Measurements from ENCODE around the gene PCNX4. TPM values are rescaled to one million over a fixed set of nuclear protein-coding genes. Genes with fewer than 3 reads are reported as not detected.

The PCNX4 gene
- 140 TPM for total RNA-seq

DNA sequence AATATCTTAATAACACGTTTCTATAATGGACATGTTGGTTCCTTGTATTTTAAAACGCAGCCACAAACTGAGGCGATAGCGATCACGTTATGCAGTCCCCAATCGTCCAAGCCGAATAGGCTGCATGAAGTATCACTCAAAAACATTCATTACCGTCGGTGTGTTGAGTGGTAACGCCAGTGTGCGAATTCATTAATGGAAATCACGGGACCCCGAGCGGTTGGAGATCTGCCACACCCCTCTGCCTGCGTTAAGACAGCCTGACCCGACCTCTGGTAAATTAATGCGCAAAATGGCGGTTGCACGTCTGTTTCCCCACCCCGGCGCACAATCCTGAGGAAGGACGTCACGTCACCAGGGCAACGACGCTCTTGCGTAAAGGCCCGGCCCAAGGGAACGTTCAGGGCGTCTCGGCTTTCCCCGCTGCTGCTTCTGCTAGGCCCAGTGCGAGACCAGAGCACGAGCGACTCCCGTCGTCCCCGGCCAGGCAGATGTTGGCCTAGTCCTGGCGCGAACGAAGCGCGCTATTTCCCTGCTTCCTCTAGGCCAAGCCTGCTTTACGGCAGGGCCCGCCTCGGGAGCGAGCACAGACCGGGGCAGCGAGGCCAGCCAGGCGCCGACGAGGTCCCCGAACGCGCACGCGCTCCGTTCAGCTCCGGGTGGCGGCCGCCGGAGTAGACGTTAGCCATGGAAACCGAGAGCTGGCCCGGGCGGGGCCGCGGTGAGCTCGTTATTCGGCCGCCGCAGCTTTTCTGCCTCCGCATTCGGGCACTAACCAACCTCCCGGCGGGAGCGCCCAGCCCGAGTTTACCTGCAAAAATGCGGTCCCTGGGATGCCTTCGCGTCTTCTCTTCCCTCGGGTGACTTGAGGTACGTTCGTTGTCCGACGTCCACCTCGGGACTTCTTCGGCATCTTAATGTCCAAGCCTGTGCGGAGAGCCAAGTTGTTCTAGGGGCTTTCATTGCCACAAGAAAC, at the start of gene PCNX4:
Gene PCNX4 (plus strand): TSS at position 374 of the 976 bp plus-strand sequence. CDS start 15,716 bp downstream, outside the sequence.

DNA sequence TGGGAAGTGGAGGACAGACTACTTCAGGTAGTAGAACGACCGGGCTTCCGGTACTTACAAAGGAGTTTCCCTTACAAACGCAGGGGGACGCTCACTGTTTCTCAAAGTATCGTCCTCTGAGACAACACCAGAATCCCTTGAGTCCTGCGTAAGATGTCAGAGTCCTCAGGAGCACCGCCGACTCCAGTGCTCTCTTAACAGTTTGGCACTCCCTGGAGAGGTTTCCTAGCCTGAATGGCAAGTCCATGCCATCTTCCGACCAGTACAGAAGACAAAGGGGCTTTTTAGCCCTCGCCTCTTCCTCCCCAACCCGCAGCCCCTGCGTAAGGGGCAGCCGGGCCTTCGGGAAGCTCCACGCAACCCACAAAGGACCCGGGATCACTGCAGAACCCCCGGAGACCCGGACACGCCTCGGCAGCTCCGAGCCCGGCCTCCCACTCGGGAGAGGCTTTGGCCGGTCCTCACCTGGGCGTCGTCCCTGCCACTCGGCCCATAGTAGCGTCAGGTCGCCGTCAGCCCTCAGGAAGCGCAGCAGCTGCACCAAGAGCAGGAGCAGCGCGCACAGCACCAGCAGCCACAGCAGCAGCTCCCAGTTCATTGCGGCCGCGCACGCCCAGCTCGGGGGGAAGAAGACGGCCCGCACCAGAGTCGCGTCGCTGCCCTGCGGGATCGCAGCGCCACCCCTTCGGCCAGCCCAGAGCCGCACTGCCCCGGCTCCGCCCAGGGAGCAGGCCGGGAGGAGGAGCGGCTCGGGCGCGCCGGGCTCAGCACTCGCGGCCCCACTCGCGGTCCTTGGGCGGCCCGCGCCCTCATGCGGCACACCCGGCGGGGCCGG, 73.2 kb downstream of the PCNX4 start, which contains the start of gene DHRS7:
Gene DHRS7 (minus strand): TSS at position 687 of the 835 bp plus-strand sequence. CDS start 89 bp downstream, at position 598.

Other genes starting within 250 kb of the PCNX4 start
- 88.2 TPM for gene RTN1, start 221.1 kb upstream of the PCNX4 start, total RNA-seq
- 3.4 TPM for gene LRRC9, start 171.8 kb upstream of the PCNX4 start, total RNA-seq
- gene DHRS7, start 73.5 kb downstream of the PCNX4 start, total RNA-seq, result 66.3 TPM
- gene PPM1A, start 157.3 kb downstream of the PCNX4 start, total RNA-seq, result 121 TPM

All from camera-type eye (tissue), 1 donor.